DMS114 treated with DMSO at 0.1 percent for 48 hours (cell line): ENCODE results near the gene DLG2.

Experiments used
- DNase-seq: peaks from one replicate; lab custom pipeline; 2025; ENCODE audit not compliant: unreplicated experiment; lab: John Stamatoyannopoulos, UW

DLG2 gene

DNA sequence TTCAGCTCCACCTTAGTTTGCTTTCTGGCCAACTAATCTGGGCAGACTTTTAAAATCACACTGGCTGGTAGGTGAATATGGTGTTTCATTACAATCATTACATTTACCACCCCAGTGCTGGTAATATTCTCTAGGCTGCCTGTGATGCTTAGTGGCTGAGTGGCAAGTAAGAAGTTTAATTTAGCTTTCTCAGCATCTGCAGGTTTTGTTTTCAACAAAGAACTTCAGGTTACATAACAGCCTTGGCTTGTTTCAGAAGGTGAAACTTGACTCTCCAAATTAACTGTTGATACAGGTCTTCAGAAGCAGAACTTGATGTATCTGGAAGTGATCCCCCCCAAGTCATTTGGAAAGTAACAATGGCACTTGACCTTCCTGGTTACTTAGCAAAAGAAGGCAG lies 1917.7 kb downstream of the DLG2 start:
- DNase-seq: no peak

GRCh38 chr11:83706566-83706965 lies 1920.6 kb downstream of the DLG2 start:
- DNase-seq: no peak

- no peak for DNase-seq
Measured at GRCh38 chr11:83702796-83703195, 1924.3 kb downstream of the DLG2 start.

DNA sequence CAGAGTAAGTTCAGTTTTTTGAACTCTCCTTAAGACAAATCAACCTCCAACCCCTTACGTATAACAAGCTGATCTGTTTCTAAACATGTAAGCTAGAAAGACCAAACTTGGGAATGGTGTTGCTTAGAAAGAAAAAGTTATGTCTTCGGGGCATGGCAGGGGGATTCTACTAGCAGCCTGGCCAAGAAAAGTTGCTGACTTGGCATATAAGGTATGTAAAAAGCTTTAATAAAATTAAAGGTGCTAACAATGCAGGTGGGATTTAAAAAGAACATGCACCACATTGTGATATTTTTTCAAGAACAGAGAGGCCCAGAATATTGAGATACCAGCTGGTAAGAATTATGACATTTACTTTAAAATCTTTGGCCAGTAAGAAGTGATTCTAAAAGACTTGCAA lies 1929.6 kb downstream of the DLG2 start:
- no peak for DNase-seq

GRCh38 chr11:83695046-83695445 lies 1932.1 kb downstream of the DLG2 start:
- DNase-seq: no peak

GRCh38 chr11:83694191-83694910 lies 1932.8 kb downstream of the DLG2 start:
- DNase-seq: no peak

DNA sequence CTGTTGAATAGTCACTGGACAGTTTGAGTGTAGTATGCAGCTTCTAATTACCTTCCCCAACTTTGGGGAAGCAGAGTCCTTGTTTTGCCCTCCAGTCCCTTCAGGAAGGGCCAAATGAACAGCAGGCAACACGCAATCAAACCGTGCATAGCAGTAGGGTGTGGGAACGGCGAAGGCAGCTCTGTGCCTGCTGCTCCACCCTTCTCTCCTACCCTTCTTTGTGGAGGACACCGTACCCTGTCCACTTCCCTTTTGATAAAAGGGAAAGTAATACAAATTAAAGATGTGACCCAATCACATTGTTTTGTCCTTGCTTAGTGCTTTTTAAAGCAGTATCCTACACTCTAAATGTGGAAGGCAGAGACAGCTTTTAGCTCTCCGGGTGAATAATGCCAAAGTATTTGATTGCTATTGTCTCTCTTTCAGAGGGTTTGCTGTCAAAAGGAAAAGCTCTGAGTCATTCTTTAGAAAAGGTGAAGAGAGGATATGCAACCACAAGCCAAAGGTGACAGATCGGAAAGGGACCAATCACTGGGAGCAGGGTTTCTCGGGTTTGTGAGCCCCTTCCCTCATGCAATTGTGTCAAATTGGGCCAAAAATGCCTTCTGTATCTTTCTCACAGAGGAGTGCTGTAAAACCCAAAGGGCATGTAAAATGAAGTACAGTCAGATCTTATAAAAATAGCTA lies 1933.7 kb downstream of the DLG2 start:
- no peak for DNase-seq

GRCh38 chr11:83692675-83693074 lies 1934.5 kb downstream of the DLG2 start:
- no peak for DNase-seq

GRCh38 chr11:83691451-83691950 lies 1935.6 kb downstream of the DLG2 start:
- DNase-seq: no peak

DNA sequence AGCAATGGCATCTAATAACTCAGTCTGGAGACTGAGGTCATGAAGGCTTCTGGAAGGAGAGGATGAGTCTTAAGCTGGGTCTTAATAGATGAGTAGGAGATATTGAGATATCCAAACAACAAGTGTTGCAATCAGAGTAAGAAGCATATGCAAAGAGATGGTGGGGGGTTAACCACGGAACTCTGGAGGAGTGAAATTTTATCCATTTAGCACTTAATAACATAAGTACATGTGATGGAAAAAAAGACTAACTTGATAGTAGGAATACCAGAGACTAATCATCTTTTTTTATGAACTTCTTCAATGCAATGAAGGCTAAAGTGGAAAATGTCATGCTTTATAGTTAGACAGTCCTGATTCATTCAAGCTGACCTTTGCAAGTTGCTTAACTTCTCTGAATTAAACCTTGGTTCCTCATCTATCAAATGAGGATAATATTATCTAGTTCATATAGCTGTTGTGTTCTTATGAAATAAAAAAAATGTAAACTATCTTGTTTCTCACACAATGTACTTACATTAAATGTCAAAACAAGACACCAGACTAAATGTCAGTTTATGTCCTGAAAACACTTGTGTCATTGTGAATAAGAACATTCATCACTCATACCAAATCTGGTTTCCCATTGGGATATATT lies 1937.9 kb downstream of the DLG2 start:
- DNase-seq: no peak

- DNase-seq: no peak
Measured at GRCh38 chr11:83687787-83688186, 1939.4 kb downstream of the DLG2 start.

- DNase-seq: no peak
Measured at GRCh38 chr11:83685730-83686129, 1941.4 kb downstream of the DLG2 start.

GRCh38 chr11:83684071-83684470 lies 1943.1 kb downstream of the DLG2 start:
- no peak for DNase-seq

DNA sequence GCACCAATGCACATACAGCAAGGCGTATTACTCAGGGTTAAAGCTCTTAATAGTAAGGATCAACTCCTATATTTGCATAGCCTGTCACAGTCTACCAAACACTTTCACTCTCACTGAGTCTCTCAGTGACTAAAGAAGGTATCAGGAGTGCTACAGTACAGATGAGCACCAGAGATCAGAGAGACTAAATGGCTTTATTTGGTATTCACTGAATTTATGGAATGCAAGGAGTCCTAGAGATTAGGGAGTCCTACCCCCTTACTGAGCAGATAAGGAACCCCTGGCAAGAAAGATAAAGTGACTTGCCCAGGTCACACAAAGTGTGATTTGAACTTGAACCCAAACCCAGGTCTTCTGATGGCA lies 1944.6 kb downstream of the DLG2 start:
- DNase-seq: no peak

DNA sequence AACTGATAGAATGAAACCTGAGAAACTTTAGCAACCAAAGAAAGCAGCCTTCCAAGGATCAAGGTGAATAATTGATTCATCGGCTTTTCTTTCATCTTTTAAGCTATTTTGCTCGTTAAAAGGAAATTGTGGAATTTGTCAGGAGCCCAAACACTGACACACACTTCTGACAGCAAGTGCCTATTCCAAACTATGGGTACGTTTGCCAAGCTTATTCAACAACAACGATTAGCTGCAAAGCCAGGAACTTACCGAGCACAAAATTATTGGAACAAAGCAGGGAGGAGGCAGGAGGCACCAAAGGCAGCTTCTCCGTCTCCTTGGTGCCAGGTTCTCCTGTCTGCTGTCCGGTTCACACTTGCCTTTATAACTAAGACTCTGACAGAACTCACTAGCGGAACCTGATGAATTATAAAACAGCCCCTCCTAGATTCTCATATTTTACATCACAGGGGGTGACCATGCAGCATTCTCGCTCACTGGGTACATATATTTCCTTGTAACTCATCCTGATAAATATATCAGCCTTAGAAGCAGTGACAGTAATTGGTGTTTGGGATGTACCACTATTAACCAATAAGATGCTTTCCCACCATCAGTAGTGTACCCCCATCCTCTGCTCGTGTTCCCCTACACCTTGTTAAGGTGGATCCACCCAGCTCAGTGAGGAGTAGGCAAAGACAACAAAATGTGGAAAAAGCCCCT lies 1945.1 kb downstream of the DLG2 start:
- DNase-seq: no peak

GRCh38 chr11:83681031-83681781 lies 1945.9 kb downstream of the DLG2 start:
- no peak for DNase-seq

GRCh38 chr11:83680321-83680720 lies 1946.8 kb downstream of the DLG2 start:
- DNase-seq: no peak

GRCh38 chr11:83678831-83679584 lies 1948.1 kb downstream of the DLG2 start:
- no peak for DNase-seq

GRCh38 chr11:83677730-83678129 lies 1949.4 kb downstream of the DLG2 start:
- DNase-seq: no peak

GRCh38 chr11:83676056-83676601 lies 1951.0 kb downstream of the DLG2 start:
- no peak for DNase-seq
